Natural killer cell (primary cell): ENCODE results near the gene BCL2. TPM values are rescaled to one million over a fixed set of nuclear protein-coding genes. Genes with fewer than 3 reads are reported as not detected.

ENCODE experiments used
- ATAC-seq, 3 donors: fragments of 150-1000 bp in 2 of 3; fragments of 200-7000 bp in 1 of 3; cut with Tn5 transposase; 1 replicate in 1 of 3; 2 replicates in 2 of 3; pipeline ENCODE4 v1.10.0; 2021; ENCODE audit warnings: mild to moderate bottlenecking in 2 of 3, moderate library complexity in 2 of 3
- DNase-seq, 2 donors: peaks; one replicate each; pipeline versions ENCODE4 v3.0.0 to v3.0.0-alpha.2; 2013 to 2021; ENCODE audit warnings: mixed read lengths in 1 of 2
- H3K27ac ChIP-seq: one replicate; pipeline ENCODE4 v1.5.1; 2013; ENCODE audit warnings: mild to moderate bottlenecking, low read length
- H3K27me3 ChIP-seq: one replicate; pipeline ENCODE4 v1.6.1; 2013; ENCODE audit warnings: low read length; ENCODE audit not compliant: control insufficient read depth, insufficient read depth
- H3K36me3 ChIP-seq: one replicate; pipeline ENCODE4 v1.6.1; 2013; ENCODE audit warnings: low read length; ENCODE audit not compliant: control insufficient read depth, insufficient read depth
- H3K4me1 ChIP-seq: one replicate; pipeline ENCODE4 v1.6.1; 2013; ENCODE audit warnings: low read length; ENCODE audit not compliant: control insufficient read depth, insufficient read depth
- H3K4me3 ChIP-seq: one replicate; pipeline ENCODE4 v1.5.1; 2013; ENCODE audit warnings: low read length
- H3K9me3 ChIP-seq: one replicate; pipeline ENCODE4 v1.6.1; 2013; ENCODE audit warnings: low read length; ENCODE audit not compliant: control insufficient read depth, insufficient read depth
- H3K27ac Mint-ChIP-seq, 2 donors: one replicate each; pipeline ENCODE4 v1.8.0; 2022; ENCODE audit warnings: mild to moderate bottlenecking in 2 of 2, mixed read lengths in 2 of 2, moderate library complexity in 1 of 2
- H3K27me3 Mint-ChIP-seq, 2 donors: one replicate each; pipeline ENCODE4 v1.8.0; 2022; ENCODE audit warnings: low read depth in 2 of 2, mixed read lengths in 2 of 2
- H3K36me3 Mint-ChIP-seq: one replicate; pipeline ENCODE4 v1.8.0; 2022; ENCODE audit warnings: mixed read lengths
- H3K4me1 Mint-ChIP-seq, 2 donors: one replicate each; pipeline ENCODE4 v1.8.0; 2022; ENCODE audit warnings: mixed read lengths in 2 of 2
- H3K4me3 Mint-ChIP-seq: one replicate; pipeline ENCODE4 v1.8.0; 2022; ENCODE audit warnings: mild to moderate bottlenecking, moderate library complexity, mixed read lengths
- H3K9me3 Mint-ChIP-seq, 2 donors: one replicate each; pipeline ENCODE4 v1.8.0; 2022; ENCODE audit warnings: mixed read lengths in 2 of 2
- CTCF ChIP-seq: fragments of 200-600 bp; IDR thresholded peaks from one replicate; pipeline ENCODE4 v1.8.0; 2022; ENCODE audit warnings: antibody characterized with exemption
- WGBS: methylation state at CpG from one replicate; pipeline ENCODE4 v1.1.7; 2013; ENCODE audit warnings: missing lambda C conversion rate; ENCODE audit not compliant: insufficient coverage; 5-methylcytosine and 5-hydroxymethylcytosine counted together
- intact Hi-C: fragments of 100-400 bp; cut with micrococcal nuclease; formaldehyde crosslinking; loops from one replicate; pipeline ENCODE4 v1.14.2; 2022
- total RNA-seq, 4 donors: library from RNA; stranded (reverse); fragments of 120-200 nt in 1 of 4; gene quantifications; one replicate each; pipeline versions ENCODE4 v1.2.3 to v1.2.4, GENCODE V29; 2013 to 2022

The BCL2 gene
- total RNA-seq, 3 donors from 2014 or later (not counting 1 experiment from before 2014, with no cell fraction given), result 28.2 to 64.2 (median 33.4) TPM

DNA sequence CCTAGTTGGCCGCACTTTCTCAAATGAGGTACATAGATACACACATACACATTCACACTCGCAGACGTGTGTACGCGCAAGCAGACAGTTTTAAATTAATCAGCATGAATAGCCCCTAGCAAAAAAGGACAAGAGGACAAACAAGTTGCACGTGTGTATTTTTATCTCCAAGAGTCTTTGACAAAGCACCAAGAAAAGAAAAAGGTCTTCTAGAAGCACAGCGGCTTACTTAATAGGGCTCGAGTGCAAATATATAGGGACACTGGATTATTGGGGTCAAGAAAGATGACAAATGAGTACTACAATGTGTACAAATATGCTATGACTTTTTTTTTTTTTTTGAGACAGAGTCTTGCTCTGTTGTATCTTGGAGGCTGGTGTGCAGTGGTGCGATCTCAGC is 1.7 kb upstream of the BCL2 start:
- intact Hi-C loops, result loop anchor here (2.0 kb wide), 1 partner anchor 46 kb away; the partner anchor contains the start of gene KDSR
- H3K4me1 ChIP-seq, result peaks cover 22% of the 10 kb centered on the region
- peaks cover 42 to 46% of the 10 kb centered on the region in 2 donors for H3K4me1 Mint-ChIP-seq
- no peak for ATAC-seq
- H3K27me3 ChIP-seq, result no peaks in the 10 kb centered on the region
- peak overlapping the region; percentile 88 for H3K4me3 Mint-ChIP-seq
- TF ChIP-seq CTCF, result no peak
- WGBS, result 87% methylated on average over 9 of the region's 9 CpGs
- no peaks in the 10 kb centered on the region for H3K36me3 Mint-ChIP-seq
- no peaks in the 10 kb centered on the region for H3K9me3 Mint-ChIP-seq
- DNase-seq, result peak in 1 of 2 donors; percentile 29
- peak overlapping the region; percentile 93 to 94 for H3K27ac Mint-ChIP-seq
- H3K27ac ChIP-seq, result no peak overlapping the region
- no peaks in the 10 kb centered on the region for H3K36me3 ChIP-seq
- no peak overlapping the region for H3K4me3 ChIP-seq
- no peaks in the 10 kb centered on the region for H3K9me3 ChIP-seq
- H3K27me3 Mint-ChIP-seq, result no peaks in the 10 kb centered on the region

DNA sequence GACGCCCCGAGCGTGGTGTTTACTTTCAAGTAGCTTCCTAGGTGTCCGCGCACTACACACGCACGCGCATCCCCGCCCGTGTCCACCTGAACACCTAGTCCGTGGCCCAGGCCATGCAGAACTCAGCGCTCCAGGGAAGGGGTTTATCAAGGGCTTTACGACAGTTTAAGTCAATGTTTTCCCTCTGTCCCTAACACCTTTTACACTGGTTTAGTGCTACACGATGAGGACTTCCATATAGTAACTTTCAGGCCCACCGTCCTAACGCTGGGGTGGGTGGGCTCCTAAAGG is 1.4 kb upstream of the BCL2 start:
- 29% methylated on average over 16 of the region's 16 CpGs for WGBS
- Mint-ChIP-seq H3K9me3 (no peaks in the 10 kb centered on the region), H3K4me3 (peak overlapping the region; percentile 88), H3K27me3 (no peaks in the 10 kb centered on the region), H3K27ac (peak overlapping the region; percentile 93 to 94), H3K36me3 (no peaks in the 10 kb centered on the region), H3K4me1 (peaks cover 46 to 50% of the 10 kb centered on the region in 2 donors)
- ATAC-seq, result no peak
- peak overlapping the region; percentile 35 for H3K4me3 ChIP-seq
- H3K27ac ChIP-seq, result peak overlapping the region; percentile 14
- intact Hi-C loops, result loop anchor here (1.0 to 2.0 kb wide), 2 partner anchors 46 to 101 kb away; partner anchors contain the start of genes KDSR and VPS4B
- no peaks in the 10 kb centered on the region for H3K27me3 ChIP-seq
- H3K4me1 ChIP-seq, result peaks cover 22% of the 10 kb centered on the region
- no peaks in the 10 kb centered on the region for H3K36me3 ChIP-seq
- no peak for DNase-seq
- H3K9me3 ChIP-seq, result no peaks in the 10 kb centered on the region
- no peak for TF ChIP-seq CTCF

GRCh38 chr18:63320123-63320974 is 780 bp upstream of the BCL2 start:
- H3K4me3 Mint-ChIP-seq, result peak overlapping the region; percentile 88
- peak overlapping the region; percentile 93 to 94 for H3K27ac Mint-ChIP-seq
- peak; percentile 78 to 91 (median 85) for ATAC-seq
- peaks cover 52 to 55% of the 10 kb centered on the region in 2 donors for H3K4me1 Mint-ChIP-seq
- intact Hi-C loops, result loop anchor here (1.0 to 2.0 kb wide), 2 partner anchors 46 to 102 kb away; partner anchors contain the start of genes KDSR and VPS4B
- H3K27me3 ChIP-seq, result no peaks in the 10 kb centered on the region
- H3K4me1 ChIP-seq, result peaks cover 22% of the 10 kb centered on the region
- DNase-seq, result peak; percentile 79 to 94
- peak overlapping the region; percentile 35 for H3K4me3 ChIP-seq
- H3K27me3 Mint-ChIP-seq, result no peaks in the 10 kb centered on the region
- no peak for TF ChIP-seq CTCF
- H3K9me3 ChIP-seq, result no peaks in the 10 kb centered on the region
- no peaks in the 10 kb centered on the region for H3K36me3 Mint-ChIP-seq
- 1% methylated on average over 92 of the region's 92 CpGs for WGBS
- H3K27ac ChIP-seq, result peak overlapping the region; percentile 14
- H3K9me3 Mint-ChIP-seq, result no peaks in the 10 kb centered on the region
- H3K36me3 ChIP-seq, result no peaks in the 10 kb centered on the region
